HCEC 1CT (cell line): ENCODE results near the gene HVCN1.

Source experiments
- DNase-seq: peaks from one replicate; pipeline ENCODE4 v3.0.0-alpha.2; 2017

The HVCN1 gene

GRCh38 chr12:110698171-110698902, 9.4 kb upstream of the HVCN1 start:
- DNase-seq: peak; percentile 87

GRCh38 chr12:110697236-110697635, 8.3 kb upstream of the HVCN1 start:
- no peak for DNase-seq

GRCh38 chr12:110696283-110696682, 7.4 kb upstream of the HVCN1 start:
- no peak for DNase-seq

GRCh38 chr12:110694330-110694901, 5.5 kb upstream of the HVCN1 start:
- DNase-seq: no peak

GRCh38 chr12:110693731-110694130, 4.8 kb upstream of the HVCN1 start:
- no peak for DNase-seq

- no peak for DNase-seq
These were observed 1.2 kb upstream of the HVCN1 start for GRCh38 chr12:110690127-110690430.

- no peak for DNase-seq
These were observed 589 bp upstream of the HVCN1 start for GRCh38 chr12:110689281-110690126.

GRCh38 chr12:110687396-110688169, 1.3 kb downstream of the HVCN1 start:
- DNase-seq: no peak

- DNase-seq: no peak
These were observed 2.5 kb downstream of the HVCN1 start for GRCh38 chr12:110686294-110686903.

GRCh38 chr12:110684312-110684836, 4.5 kb downstream of the HVCN1 start:
- no peak for DNase-seq

- no peak for DNase-seq
These were observed 5.0 kb downstream of the HVCN1 start for GRCh38 chr12:110683888-110684287.

- DNase-seq: no peak
These were observed 8.9 kb downstream of the HVCN1 start for GRCh38 chr12:110680032-110680431.

GRCh38 chr12:110679201-110679600, 9.7 kb downstream of the HVCN1 start:
- no peak for DNase-seq

- no peak for DNase-seq
These were observed 10.9 kb downstream of the HVCN1 start for GRCh38 chr12:110677982-110678381.

- DNase-seq: no peak
These were observed 11.6 kb downstream of the HVCN1 start for GRCh38 chr12:110677206-110677911.

- DNase-seq: no peak
These were observed 12.7 kb downstream of the HVCN1 start for GRCh38 chr12:110676171-110676570.

GRCh38 chr12:110670161-110670701, 18.7 kb downstream of the HVCN1 start:
- no peak for DNase-seq

GRCh38 chr12:110669193-110669502, 19.8 kb downstream of the HVCN1 start:
- no peak for DNase-seq

- DNase-seq: no peak
These were observed 20.3 kb downstream of the HVCN1 start for GRCh38 chr12:110668480-110669192.

GRCh38 chr12:110667671-110668070, 21.2 kb downstream of the HVCN1 start:
- no peak for DNase-seq

GRCh38 chr12:110666892-110667291, 22.0 kb downstream of the HVCN1 start:
- DNase-seq: no peak
